ENCODE data around the gene DTWD1.
"Not testable (repeated sequence)": the region's sequence is repeated elsewhere in the genome, so short reads cannot be mapped to it uniquely, and the experiment has no call there.

Gene DTWD1, protein sequence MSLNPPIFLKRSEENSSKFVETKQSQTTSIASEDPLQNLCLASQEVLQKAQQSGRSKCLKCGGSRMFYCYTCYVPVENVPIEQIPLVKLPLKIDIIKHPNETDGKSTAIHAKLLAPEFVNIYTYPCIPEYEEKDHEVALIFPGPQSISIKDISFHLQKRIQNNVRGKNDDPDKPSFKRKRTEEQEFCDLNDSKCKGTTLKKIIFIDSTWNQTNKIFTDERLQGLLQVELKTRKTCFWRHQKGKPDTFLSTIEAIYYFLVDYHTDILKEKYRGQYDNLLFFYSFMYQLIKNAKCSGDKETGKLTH

GRCh38 chr15:49620658-49621368 is at the start of gene DTWD1, which contains the start of gene FAM227B:
Gene DTWD1 (plus strand): TSS chr15:49621048. CDS start chr15:49625168, 4,120 bp downstream.
Gene FAM227B (minus strand): TSS chr15:49620818. CDS start chr15:49615171, 5,647 bp downstream.
- Histone ChIP-seq H3K36me3 (ENCODE audit: control insufficient read depth, insufficient read depth, low read length) (peaks cover 14% of the 10 kb centered on the region), H3K9ac (ENCODE audit: low read depth, low read length) (peak within 1 kb of the TSS; percentile 89), H3K4me1 (ENCODE audit: control insufficient read depth, insufficient read depth, low read length) (peaks cover 14% of the 10 kb centered on the region), H3K4me3 (ENCODE audit: low read depth, low read length) (peak within 1 kb of the TSS; percentile 93), H3K27ac (ENCODE audit: low read depth, low read length) (peak within 1 kb of the TSS; percentile 91), H3K27me3 (ENCODE audit: control insufficient read depth, insufficient read depth, low read length) (no peaks in the 10 kb centered on the region), H3K9me3 (ENCODE audit: control insufficient read depth, insufficient read depth, low read length) (peaks cover 13% of the 10 kb centered on the region)

GRCh38 chr15:49573421-49573820 is 47.4 kb upstream of the DTWD1 start:
- no peak overlapping the region for H3K4me3 ChIP-seq (ENCODE audit: low read depth, low read length)
- no peaks in the 10 kb centered on the region for H3K27me3 ChIP-seq (ENCODE audit: control insufficient read depth, insufficient read depth, low read length)
- H3K36me3 ChIP-seq (ENCODE audit: control insufficient read depth, insufficient read depth, low read length): no peaks in the 10 kb centered on the region
- no peak overlapping the region for H3K9ac ChIP-seq (ENCODE audit: low read depth, low read length)
- no peak overlapping the region for H3K27ac ChIP-seq (ENCODE audit: low read depth, low read length)
- H3K4me1 ChIP-seq (ENCODE audit: control insufficient read depth, insufficient read depth, low read length): no peaks in the 10 kb centered on the region
- H3K9me3 ChIP-seq (ENCODE audit: control insufficient read depth, insufficient read depth, low read length): no peaks in the 10 kb centered on the region

- no peaks in the 10 kb centered on the region for H3K36me3 ChIP-seq (ENCODE audit: control insufficient read depth, insufficient read depth, low read length)
- H3K4me1 ChIP-seq (ENCODE audit: control insufficient read depth, insufficient read depth, low read length): no peaks in the 10 kb centered on the region
- H3K27ac ChIP-seq (ENCODE audit: low read depth, low read length): no peak overlapping the region
- no peak overlapping the region for H3K9ac ChIP-seq (ENCODE audit: low read depth, low read length)
- 0 out of 2 replicates have a peak, but pooled peaks cover 5% of the 10 kb centered on the region for H3K9me3 ChIP-seq (ENCODE audit: control insufficient read depth, insufficient read depth, low read length)
- H3K27me3 ChIP-seq (ENCODE audit: control insufficient read depth, insufficient read depth, low read length): no peaks in the 10 kb centered on the region
- H3K4me3 ChIP-seq (ENCODE audit: low read depth, low read length): no peak overlapping the region
These were observed 31.8 kb upstream of the DTWD1 start for GRCh38 chr15:49589030-49589429.

GRCh38 chr15:49592829-49593316 is 28.0 kb upstream of the DTWD1 start:
- H3K4me1 ChIP-seq (ENCODE audit: control insufficient read depth, insufficient read depth, low read length); H3K9ac ChIP-seq (ENCODE audit: low read depth, low read length); H3K36me3 ChIP-seq (ENCODE audit: control insufficient read depth, insufficient read depth, low read length); H3K9me3 ChIP-seq (ENCODE audit: control insufficient read depth, insufficient read depth, low read length); H3K4me3 ChIP-seq (ENCODE audit: low read depth, low read length); H3K27me3 ChIP-seq (ENCODE audit: control insufficient read depth, insufficient read depth, low read length); H3K27ac ChIP-seq (ENCODE audit: low read depth, low read length): not testable (repeated sequence)

GRCh38 chr15:49604625-49605409 is 16.0 kb upstream of the DTWD1 start:
- H3K27me3 ChIP-seq (ENCODE audit: control insufficient read depth, insufficient read depth, low read length): no peaks in the 10 kb centered on the region
- no peaks in the 10 kb centered on the region for H3K4me1 ChIP-seq (ENCODE audit: control insufficient read depth, insufficient read depth, low read length)
- H3K27ac ChIP-seq (ENCODE audit: low read depth, low read length): no peak overlapping the region
- no peaks in the 10 kb centered on the region for H3K36me3 ChIP-seq (ENCODE audit: control insufficient read depth, insufficient read depth, low read length)
- H3K9me3 ChIP-seq (ENCODE audit: control insufficient read depth, insufficient read depth, low read length): peaks cover 3% of the 10 kb centered on the region; the same call in 1 of the 2 replicates
- H3K4me3 ChIP-seq (ENCODE audit: low read depth, low read length): no peak overlapping the region
- H3K9ac ChIP-seq (ENCODE audit: low read depth, low read length): no peak overlapping the region

GRCh38 chr15:49605588-49605987 is 15.3 kb upstream of the DTWD1 start:
- no peaks in the 10 kb centered on the region for H3K27me3 ChIP-seq (ENCODE audit: control insufficient read depth, insufficient read depth, low read length)

GRCh38 chr15:49606594-49606993 is 14.3 kb upstream of the DTWD1 start:
- H3K27me3 ChIP-seq (ENCODE audit: control insufficient read depth, insufficient read depth, low read length): no peaks in the 10 kb centered on the region
- H3K4me1 ChIP-seq (ENCODE audit: control insufficient read depth, insufficient read depth, low read length): peaks cover 8% of the 10 kb centered on the region
- no peak overlapping the region for H3K4me3 ChIP-seq (ENCODE audit: low read depth, low read length)
- H3K9me3 ChIP-seq (ENCODE audit: control insufficient read depth, insufficient read depth, low read length): no peaks in the 10 kb centered on the region
- no peaks in the 10 kb centered on the region for H3K36me3 ChIP-seq (ENCODE audit: control insufficient read depth, insufficient read depth, low read length)
- H3K27ac ChIP-seq (ENCODE audit: low read depth, low read length): no peak overlapping the region
- no peak overlapping the region for H3K9ac ChIP-seq (ENCODE audit: low read depth, low read length)

More at GRCh38 chr15:49605588-49605987, 15.3 kb upstream of the DTWD1 start:
- Histone ChIP-seq H3K36me3 (ENCODE audit: control insufficient read depth, insufficient read depth, low read length) (no peaks in the 10 kb centered on the region), H3K9me3 (ENCODE audit: control insufficient read depth, insufficient read depth, low read length) (no peaks in the 10 kb centered on the region), H3K27ac (ENCODE audit: low read depth, low read length) (no peak overlapping the region), H3K9ac (ENCODE audit: low read depth, low read length) (no peak overlapping the region), H3K4me3 (ENCODE audit: low read depth, low read length) (no peak overlapping the region), H3K4me1 (ENCODE audit: control insufficient read depth, insufficient read depth, low read length) (peaks cover 3% of the 10 kb centered on the region)

DNA sequence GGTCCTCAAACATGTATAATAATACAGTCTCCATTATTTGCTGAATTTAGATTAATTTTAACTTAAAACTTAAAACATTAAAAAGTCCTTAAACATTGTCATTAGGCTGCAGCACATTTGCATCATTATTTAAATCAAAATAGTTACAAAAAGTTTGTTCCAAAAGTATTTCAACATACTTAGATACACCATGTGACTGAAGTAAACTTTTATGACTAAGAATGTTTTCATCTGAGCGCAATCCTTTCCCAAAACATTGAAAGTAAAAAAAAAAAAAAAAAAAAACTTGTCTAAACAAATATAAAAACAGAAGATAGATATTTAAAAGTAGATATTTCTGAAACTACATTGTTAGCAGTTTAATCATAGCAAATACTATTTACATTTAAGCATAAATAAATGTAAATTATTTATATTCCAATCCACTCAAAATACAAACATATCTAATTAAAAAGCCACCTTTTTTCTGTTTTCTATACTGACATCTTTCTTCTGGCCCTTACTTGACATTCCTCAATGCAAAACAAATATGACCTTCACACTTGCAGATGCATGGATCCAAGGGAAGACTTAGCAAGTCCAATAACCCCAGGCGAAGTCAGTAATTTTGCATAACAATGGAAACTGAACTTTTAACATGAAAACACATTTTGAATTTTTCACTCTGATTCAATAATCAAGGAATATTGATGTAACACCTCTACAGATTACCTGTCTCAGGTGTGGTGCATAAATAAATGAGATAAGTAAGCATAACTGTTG is 10.5 kb upstream of the DTWD1 start:
- peaks cover 2% of the 10 kb centered on the region; the same call in 1 of the 2 replicates for H3K9me3 ChIP-seq (ENCODE audit: control insufficient read depth, insufficient read depth, low read length)
- no peaks in the 10 kb centered on the region for H3K27me3 ChIP-seq (ENCODE audit: control insufficient read depth, insufficient read depth, low read length)
- no peak overlapping the region; the same call in 1 of the 2 replicates for H3K4me3 ChIP-seq (ENCODE audit: low read depth, low read length)
- no peak overlapping the region for H3K9ac ChIP-seq (ENCODE audit: low read depth, low read length)
- H3K27ac ChIP-seq (ENCODE audit: low read depth, low read length): no peak overlapping the region
- H3K36me3 ChIP-seq (ENCODE audit: control insufficient read depth, insufficient read depth, low read length): no peaks in the 10 kb centered on the region
- H3K4me1 ChIP-seq (ENCODE audit: control insufficient read depth, insufficient read depth, low read length): peaks cover 8% of the 10 kb centered on the region

DNA sequence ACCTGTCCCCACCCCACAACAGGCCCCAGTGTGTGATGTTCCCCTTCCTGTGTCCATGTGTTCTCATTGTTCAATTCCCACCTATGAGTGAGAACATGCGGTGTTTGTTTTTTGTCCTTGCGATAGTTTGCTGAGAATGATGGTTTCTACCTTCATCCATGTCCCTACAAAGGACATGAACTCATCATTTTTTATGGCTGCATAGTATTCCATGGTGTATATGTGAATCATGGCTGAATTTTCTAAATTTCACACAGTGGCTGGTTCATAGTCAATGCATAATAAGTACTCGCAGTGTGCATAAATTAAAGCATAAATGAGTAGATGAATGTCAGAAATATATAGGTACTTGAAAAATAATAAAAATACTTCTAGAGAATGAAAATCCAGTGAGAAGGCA is 8.6 kb upstream of the DTWD1 start:
- not testable (repeated sequence) for H3K4me1 ChIP-seq (ENCODE audit: control insufficient read depth, insufficient read depth, low read length); H3K9ac ChIP-seq (ENCODE audit: low read depth, low read length); H3K4me3 ChIP-seq (ENCODE audit: low read depth, low read length)

GRCh38 chr15:49619226-49619625 is 1.6 kb upstream of the DTWD1 start:
- no peak overlapping the region for H3K9ac ChIP-seq (ENCODE audit: low read depth, low read length)
- no peak overlapping the region for H3K27ac ChIP-seq (ENCODE audit: low read depth, low read length)
- H3K4me3 ChIP-seq (ENCODE audit: low read depth, low read length): no peak overlapping the region
- peaks cover 5% of the 10 kb centered on the region for H3K9me3 ChIP-seq (ENCODE audit: control insufficient read depth, insufficient read depth, low read length)
- peaks cover 14% of the 10 kb centered on the region for H3K4me1 ChIP-seq (ENCODE audit: control insufficient read depth, insufficient read depth, low read length)
- no peaks in the 10 kb centered on the region for H3K36me3 ChIP-seq (ENCODE audit: control insufficient read depth, insufficient read depth, low read length)
- no peaks in the 10 kb centered on the region for H3K27me3 ChIP-seq (ENCODE audit: control insufficient read depth, insufficient read depth, low read length)

More for the DNA sequence above, 8.6 kb upstream of the DTWD1 start:
- H3K36me3 ChIP-seq (ENCODE audit: control insufficient read depth, insufficient read depth, low read length); H3K9me3 ChIP-seq (ENCODE audit: control insufficient read depth, insufficient read depth, low read length); H3K27ac ChIP-seq (ENCODE audit: low read depth, low read length); H3K27me3 ChIP-seq (ENCODE audit: control insufficient read depth, insufficient read depth, low read length): not testable (repeated sequence)
